HG03460 (cell line): ENCODE results near the gene KIFAP3.
"Not testable (repeated sequence)": the region's sequence is repeated elsewhere in the genome, so short reads cannot be mapped to it uniquely, and the experiment has no call there.

Source experiments
- ATAC-seq: cut with Tn5 transposase; IDR thresholded peaks from one replicate; pipeline ENCODE4 v1.9.1; 2021; ENCODE audit not compliant: unreplicated experiment

KIFAP3 gene

DNA sequence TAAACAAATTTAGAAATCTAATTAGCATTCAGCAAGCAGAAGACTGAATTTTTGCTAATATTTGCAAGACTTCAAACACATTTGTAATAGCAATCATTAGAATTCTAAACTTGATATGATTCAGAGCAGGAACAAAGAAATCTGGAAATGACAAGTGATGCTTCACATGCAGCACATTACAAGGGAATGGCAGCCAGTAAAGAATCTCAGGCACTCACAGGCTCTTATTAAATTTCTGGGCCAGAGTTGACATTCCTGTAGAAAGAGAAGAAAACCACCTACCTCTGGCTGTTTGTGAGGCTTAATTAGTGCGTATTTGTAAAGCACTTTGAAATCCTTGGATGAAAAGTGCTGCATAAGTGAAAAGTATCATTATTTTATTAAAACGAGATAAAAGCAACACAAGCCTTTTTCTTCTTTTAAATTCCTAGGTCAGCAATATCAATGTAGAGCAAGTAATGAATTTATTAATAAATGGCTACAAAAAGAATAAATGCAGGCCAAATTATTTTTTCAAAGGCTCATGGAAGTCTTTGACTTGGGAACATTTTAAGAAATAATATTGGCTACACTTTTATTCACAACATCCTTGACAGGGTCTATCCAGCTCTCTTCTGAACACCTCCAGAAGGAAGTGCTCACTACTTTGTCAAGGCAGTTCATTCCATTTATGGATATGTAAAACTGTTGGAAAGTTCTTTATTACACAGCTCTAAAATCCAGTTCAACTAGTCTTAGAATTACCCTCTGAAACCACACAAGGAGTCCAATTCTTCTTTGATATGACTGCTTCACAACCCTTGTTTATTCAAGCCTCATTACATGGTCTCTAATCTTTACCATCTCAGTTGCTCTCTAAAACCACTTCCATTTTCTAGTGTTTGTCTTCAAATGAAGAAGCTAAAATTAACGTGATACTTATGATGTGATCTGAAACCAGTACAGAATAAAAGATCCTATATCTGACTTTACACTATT lies 148.7 kb downstream of the KIFAP3 start:
- peak; percentile 71 for ATAC-seq

DNA sequence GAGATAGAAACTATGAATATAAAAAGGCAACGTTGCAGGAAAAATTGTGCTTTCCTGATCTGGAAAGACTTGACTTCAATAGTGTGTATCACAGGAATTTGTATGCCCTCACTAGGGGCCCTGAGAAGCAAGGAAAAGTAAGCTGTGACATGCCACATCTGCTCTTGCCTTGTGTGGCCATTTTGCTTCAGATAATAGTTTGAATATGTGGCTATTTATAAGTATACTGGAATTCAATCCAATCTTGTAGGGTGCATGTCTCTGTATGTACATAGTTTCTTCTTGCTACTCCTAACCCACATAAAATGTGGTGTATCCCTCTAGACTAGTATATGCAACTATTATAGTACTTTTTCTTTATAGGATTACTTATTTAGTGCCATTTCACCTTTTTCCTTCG lies 149.7 kb downstream of the KIFAP3 start:
- ATAC-seq, result no peak

DNA sequence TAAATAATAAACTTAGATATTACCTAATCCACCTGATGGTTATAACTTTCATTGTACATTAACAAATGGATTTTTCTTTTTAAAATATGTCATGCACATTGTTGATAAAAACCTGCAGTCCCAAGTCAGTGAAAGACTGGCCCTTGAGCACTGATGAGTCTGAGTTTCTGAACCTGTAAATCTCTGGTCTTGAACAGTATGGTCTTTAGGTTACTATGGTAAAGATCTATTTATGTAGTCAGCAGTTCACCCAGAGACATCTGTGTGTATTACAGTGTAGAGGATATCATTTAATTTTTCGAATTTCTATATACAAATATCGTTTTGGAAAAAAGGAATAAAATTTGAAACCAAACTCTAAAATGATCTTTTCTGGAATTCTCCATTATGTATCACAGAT lies 150.4 kb downstream of the KIFAP3 start:
- no peak for ATAC-seq

DNA sequence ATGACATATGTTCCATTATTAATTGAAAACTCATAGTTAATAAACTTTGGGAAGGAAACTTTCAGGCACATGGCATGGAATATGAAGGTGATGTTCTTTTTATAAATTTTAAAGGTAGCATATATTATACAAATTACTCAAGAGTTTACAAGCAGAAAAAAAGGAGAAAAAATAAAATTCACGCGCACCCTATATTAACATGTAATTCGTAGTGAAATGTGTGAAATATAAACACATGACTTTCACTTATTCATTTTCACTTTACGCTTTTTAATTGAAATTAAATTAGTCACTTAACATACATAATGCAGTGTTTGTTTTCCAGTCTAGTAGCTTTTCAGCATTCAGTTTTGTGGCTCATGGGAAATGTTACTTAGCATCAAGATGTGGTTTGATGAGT lies 153.4 kb downstream of the KIFAP3 start:
- ATAC-seq, result no peak

DNA sequence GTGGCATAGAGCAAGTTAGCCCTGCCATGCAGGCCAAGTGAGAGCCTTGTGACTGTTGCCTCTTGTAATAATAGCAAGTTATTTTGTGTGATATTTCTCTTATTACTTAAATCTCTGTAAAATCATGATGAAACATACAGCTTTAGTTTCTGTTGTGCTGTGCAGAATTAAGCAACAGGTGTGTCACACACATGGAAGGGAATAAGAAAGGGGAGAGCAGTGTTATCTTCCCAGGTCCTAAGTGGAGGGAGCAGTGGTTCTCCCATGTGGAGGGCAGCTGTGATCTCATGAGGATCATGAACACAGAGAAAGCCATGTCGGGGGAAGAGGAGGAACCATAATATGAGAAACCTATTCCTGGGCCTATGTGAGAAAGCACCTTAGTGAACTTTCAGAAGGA lies 155.6 kb downstream of the KIFAP3 start:
- ATAC-seq, result no peak

DNA sequence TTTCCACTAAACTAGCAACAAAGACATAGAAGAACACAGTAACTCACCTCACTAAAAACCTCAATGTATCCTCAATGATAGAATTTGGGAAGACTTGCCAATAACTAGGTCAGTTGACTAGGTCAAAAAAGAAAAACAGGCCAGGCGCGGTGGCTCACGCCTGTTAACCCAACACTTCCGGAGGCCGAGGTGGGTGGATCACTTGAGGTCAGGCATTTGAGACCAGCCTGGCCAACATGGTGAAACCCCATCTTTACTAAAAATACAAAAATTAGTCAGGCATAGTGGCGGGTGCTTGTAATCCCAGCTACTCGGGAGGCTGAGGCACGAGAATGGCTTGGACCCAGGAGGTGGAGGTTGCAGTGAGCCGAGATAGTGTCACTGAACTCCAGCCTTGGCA lies 156.3 kb downstream of the KIFAP3 start:
- ATAC-seq, result not testable (repeated sequence)

DNA sequence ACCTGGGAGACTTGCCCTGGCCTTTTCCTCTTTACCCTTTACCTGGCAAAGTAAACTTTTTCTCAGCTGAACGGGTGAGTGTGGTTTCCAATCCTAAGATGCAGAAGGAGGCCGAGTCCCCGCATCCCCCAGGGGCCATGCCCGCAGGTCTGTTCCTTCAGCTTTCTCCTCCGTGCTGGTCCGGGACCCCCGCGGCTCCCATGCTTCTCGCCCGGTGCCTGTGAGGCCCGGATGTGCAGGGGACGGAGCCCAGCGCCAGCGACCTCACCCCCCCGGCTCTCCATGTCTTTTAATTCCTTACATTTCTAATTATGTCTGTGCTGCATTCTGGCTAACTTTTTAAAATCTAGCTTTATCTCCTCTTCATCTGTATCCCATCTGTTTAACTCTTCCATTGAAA lies 159.3 kb downstream of the KIFAP3 start:
- no peak for ATAC-seq

DNA sequence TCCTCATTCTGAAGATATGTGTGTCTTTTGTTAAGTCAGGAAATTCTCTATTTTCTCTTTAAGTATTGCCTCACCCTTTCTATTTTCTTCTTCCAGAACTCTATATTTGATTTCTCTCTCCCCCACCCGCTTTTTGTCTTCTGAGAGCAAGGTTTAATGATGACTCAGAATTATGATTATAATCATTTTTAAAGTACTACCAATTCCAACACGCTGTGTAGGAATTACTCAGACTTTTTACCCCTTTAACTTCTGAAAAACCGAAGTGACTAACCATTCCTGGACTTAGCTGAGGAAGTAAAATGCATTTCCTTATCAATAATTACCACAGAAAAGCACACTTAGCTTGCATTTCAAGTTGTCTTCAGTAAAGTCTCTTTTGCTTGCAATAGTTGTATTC lies 160.0 kb downstream of the KIFAP3 start:
- ATAC-seq, result no peak

DNA sequence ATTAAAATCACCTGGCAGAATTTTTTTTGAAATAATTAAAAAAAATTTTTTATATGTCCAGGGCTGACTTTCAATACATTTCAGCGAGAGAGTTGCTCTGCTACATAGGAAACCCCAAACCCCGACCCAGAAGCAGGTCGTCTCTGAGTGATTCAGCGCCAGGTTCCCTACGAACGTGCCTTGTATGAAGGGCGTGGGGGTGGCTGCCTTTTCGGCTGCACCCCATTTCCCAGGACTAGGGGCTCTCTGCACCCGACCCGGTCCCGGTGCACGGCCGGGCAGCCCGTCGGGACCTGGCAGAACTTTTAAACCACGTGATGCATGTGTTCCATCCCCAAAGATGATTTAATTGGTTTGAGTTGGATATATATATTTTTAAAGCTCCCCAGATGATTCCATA lies 165.0 kb downstream of the KIFAP3 start:
- ATAC-seq, result no peak

DNA sequence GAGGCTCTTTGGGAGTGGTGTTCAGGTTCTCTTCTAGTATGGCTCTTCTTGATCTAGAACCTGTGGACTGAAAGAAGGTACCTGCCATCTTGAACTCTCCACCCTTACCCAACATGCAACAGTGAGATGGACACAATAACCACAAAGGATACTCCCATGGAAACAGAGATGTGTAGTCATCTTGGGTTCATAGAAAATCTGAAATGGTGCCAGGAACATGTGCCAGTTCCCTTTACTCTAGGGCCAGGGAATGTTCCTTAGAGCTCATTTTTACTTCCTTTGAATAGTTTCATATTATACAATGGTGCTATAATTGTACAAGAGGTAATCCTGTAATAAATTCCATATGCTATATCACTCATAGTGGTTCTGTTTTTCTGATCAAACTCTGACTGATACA lies 167.6 kb downstream of the KIFAP3 start:
- ATAC-seq, result no peak

DNA sequence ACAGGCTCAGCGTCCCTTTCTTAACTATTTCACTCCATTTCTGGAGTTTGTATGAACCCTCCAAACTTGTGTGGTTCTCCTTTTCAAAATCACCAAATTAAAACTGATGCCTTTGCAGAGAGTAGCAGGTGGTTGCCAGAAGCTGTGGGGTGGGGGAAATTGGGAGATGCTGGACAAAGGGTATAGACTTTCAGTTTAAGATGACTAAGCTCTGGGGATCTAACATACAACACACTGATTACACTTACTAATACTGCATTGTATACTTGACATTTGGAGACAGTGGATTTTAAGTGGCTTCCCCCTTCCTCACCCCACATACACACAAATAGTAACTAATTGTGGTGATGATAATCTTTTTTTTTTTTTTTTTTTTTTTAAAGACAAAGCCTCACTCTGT lies 169.7 kb downstream of the KIFAP3 start:
- ATAC-seq, result no peak

DNA sequence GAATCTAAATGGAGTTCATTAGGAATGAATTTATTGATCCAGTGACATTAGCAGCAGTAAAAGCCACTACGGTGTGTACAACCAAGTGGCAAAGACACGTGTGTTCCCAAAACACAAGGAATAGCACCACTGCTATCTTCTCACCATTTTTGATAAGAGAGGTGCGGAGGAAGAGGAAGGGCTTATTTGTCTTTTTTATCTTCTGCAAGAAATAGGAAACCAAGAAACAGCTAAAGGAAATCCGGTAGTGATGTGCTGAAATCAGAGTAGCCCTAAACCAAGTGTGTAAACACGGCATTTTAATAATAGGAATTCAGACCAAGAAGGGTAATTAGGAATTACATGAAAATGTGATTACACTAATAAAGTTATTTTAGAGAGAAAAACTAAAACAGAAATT lies 171.7 kb downstream of the KIFAP3 start:
- ATAC-seq, result no peak

DNA sequence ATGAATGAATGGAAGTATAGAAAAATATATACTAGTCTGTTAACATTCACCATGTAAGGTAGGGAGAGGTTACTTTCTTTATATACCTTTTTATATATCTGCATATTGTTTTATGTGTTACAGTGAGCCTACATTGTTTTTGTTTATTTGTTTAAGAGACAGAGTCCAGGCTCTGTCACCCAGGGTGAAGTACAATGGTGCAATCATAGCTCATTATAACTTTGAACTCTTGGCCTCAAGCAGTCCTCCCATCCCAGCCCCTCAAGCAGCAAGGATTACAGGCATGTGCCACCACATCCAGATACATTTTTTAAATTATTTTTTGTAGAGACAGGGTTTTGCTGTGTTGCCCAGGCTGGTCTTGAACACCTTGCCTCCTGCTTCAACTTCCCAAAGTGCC lies 173.4 kb downstream of the KIFAP3 start:
- ATAC-seq, result no peak

DNA sequence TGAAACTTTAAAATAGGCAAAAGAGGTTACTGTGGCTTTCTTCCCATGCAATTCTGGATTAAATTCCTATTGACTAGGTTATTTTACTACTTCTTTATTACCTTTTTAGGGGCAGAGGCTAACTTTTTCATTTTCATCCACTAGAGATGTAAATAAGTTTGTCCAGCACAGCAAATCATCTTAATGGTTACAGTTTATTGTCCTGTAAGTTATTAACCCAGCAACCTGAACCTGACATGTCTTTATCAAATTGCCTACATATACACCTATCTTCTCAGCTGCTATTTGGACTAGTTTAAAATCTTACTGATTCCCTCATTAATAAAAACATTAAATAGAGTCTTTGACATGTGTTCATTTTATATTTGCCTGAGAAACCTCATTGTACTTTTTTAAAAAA lies 173.9 kb downstream of the KIFAP3 start:
- no peak for ATAC-seq

DNA sequence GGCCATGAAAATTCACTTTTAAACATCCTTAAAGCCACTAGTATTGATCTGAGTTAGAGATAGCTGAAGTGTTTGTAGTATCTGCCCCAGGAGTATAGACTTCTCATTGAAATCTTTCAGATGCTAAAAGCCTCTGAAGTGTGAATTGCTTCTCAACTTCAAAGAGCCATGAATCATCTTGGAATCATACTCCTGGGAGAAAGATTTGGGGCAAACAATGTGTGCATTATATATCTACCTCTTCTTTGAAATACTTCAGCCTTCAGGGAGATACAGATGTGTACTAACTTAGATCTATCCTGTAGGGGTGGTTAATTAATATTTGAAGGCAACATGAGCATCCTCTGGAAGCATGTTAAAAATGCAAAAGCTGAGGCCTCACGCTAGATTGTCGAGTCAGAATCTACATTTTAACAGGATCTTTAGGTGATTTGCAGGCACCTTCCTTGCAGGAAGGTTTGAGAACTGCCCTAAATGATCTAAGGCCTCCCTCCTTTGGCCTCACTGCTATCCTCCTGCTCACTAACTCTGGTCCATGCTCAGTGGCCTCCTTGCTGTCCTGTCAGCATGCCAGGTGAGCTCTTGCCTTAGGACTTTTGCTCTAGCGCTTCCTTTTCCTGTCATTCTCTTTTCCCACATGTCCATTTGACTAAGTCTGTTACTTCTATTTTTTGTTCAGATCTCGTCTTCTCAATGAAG lies 174.8 kb downstream of the KIFAP3 start:
- ATAC-seq, result no peak

DNA sequence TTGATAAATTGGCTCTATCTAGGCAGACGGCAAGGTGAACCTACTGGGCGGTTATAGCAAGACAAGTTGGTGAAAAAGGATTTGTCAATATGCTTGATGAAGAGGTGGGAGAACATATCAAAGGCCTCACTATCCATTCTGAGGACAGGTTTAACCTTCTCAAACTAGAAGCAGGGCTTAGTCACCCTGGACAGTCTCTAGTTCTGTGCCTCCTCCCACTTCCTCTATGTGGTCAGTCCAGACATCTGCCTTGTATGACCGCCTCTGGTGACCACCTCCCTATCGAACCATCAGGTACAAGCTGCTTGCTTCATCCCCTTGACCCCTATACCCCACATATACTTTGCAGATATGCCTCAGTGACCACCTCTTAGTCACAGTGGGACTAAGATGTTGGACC lies 178.5 kb downstream of the KIFAP3 start:
- no peak for ATAC-seq

DNA sequence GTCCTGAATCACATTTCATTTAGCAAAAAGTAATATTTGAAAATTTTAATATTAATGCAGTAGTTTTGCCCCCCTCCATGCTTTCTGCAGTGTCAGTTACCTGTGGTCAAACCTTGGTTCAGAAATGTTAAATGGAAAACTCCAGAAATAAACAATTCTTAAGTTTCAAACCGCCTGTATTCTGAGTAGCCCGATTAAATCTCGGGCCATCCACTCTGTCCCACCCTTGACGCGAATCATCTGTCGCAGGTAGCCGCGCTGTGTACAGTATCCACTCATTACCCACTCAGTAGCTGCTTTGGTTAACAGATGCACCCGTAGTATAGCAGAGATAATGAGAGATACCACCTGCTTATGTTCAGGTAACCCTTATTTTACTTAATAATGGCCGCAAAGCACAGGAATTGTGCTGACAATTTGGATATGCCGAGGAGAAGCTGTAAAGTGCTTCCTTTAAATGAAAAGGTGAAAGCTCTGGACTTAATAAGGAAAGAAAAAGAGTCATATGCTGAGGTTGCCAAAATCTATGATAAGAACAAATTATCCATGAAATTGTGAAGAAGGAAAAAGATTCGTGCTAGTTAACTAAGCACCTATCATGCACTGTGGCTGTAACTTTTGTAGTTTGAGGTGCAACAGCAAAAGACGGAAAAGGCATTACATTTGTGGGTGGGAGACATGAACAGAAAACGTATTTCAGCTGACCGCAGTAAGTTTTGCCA lies 179.9 kb downstream of the KIFAP3 start:
- no peak for ATAC-seq

DNA sequence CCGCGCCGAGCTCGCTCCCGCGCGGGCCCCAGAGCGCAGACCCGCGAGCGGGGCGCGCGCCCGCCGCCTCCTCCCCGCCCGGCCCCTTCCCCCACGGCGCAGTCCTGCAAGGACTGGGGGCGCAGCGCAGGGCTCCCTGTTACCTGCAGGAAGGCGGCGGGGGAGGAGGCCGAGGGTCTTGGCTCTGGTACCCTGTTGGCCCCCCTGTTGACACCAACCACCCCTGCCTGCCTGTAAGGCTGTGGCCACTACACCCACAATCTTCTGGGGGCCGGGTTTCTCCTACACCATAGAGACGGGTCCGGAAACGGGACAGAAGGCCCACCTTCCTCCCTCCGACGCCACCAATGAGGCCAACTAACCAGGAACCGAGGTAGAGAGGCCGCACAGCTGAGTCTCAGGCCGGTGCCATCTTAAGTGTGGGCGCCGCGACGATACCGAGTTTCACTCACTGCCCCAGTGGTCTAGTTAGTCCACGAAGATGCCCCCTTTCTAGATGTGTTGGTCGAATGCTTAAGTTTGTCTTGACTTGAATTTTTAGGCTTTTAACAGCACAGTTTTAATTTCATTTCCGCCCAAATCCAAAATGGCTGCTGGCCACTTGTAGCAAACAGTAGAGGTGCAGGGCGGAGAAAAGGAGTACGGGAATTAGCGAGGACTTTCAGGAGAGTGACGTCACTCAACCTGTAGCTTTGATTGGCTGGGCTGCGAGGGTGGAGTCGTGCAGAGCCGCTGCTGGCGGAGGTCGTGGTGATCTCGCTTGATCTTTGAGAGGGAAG lies 180.7 kb downstream of the KIFAP3 start, which contains the start of gene SCYL3:
Gene SCYL3, minus strand, starts transcription at position 252 of the 779 bp plus-strand sequence. CDS start 5,056 bp downstream, outside the sequence.
- peak; percentile 86 for ATAC-seq

DNA sequence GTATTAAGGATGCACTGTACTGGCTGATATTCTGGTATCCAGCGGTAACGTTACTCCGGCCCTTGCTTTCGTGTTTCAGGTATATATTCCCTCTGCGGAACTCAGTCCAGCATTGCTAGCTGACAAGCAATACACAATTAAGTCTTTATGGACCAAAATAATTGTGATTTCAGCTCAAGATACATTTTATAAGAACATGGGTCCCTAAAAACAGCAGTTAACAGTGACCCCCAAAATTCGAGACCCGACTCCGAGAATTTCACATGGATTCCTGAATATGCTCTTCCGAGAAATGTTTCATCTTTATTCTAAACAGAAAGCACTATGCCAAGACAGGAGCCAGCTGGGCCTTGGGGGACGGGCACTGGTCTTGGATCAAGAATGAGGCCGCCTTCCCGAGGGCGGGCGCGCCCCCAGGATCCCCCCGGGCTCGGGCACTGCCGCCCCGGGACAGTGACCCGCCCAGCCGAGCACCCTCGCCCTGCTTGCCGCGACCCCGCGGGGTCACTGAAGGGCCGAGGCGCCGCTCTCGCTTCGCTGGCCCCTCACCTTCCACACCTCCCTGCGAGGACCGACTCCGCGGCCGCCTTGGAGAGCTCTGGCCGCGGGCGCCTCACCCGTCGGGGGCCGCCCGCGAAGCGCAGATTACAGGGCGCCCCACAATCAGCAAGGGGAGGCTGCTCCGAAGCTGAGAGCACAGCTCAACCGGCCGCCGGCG lies 181.4 kb downstream of the KIFAP3 start:
- ATAC-seq, result peak; percentile 8
